GM12872 (cell line): Measurements from ENCODE around the gene KHDC3L.

ENCODE experiments used
- TF ChIP-seq, protein P1 (sequence below): IDR thresholded peaks from 3 replicates; pipeline ENCODE4 v1.5.1; 2011; ENCODE audit warnings: low read depth, mild to moderate bottlenecking, low read length, moderate library complexity; ENCODE audit not compliant: insufficient read depth

KHDC3L gene

DNA sequence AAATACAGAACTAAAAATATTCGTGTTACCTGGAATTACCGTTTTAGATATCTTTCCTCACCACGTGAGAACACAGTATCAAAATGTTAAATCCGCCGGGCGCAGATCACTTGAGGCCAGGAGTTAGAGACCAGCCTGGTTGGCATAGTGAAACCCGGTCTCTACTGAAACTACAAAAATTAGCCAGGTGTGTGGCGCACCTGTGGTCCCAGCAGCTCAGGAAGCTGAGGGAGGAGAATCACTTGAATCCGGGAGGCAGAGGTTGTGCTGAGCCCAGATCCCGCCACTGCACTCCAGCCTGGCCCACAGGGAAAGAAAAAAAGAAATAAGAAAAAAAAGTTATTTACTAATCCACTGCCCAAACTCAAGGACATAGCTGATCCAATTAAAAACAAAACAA lies 27.4 kb downstream of the KHDC3L start:
- TF ChIP-seq, protein P1, sequence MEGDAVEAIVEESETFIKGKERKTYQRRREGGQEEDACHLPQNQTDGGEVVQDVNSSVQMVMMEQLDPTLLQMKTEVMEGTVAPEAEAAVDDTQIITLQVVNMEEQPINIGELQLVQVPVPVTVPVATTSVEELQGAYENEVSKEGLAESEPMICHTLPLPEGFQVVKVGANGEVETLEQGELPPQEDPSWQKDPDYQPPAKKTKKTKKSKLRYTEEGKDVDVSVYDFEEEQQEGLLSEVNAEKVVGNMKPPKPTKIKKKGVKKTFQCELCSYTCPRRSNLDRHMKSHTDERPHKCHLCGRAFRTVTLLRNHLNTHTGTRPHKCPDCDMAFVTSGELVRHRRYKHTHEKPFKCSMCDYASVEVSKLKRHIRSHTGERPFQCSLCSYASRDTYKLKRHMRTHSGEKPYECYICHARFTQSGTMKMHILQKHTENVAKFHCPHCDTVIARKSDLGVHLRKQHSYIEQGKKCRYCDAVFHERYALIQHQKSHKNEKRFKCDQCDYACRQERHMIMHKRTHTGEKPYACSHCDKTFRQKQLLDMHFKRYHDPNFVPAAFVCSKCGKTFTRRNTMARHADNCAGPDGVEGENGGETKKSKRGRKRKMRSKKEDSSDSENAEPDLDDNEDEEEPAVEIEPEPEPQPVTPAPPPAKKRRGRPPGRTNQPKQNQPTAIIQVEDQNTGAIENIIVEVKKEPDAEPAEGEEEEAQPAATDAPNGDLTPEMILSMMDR: no peak

DNA sequence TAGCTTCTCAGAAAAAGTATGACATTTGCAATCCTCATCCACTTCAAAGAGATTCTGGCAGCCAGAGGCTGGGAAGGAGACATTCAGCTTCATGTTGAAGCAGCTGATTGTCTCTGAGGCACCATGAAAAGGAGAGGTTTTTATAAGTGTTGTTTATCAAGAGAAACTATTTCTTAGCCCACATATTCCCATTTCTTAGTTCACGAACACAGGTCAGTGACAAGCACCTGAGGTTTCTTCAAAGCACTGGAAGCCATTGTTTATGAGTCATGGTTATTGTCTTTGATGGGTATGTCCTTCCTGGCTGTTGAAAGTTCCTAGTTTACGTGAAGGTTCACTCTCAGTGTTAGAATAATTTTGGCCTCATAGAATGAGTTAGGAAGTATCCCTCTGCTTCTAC lies 29.2 kb downstream of the KHDC3L start:
- TF ChIP-seq, protein P1: no peak

DNA sequence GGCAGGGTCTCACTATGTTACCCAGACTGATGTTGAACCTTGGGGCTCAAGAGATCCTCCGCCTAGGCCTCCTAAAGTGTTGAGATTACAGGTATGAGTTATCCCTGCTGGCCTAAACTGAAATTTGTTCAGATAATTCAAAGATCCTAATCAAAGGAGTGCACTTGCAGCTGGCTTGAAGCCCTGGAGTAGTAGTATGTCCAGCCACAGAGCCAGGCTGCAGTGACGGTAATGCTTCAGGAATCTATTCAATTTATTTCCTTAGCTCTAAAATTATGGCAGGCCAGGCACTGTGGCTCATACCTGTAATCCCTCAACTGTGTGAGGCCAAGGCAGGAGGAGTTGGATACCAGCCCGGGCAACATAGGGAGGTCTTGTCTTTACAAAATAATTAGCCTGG lies 30.8 kb downstream of the KHDC3L start:
- TF ChIP-seq, protein P1: no peak

DNA sequence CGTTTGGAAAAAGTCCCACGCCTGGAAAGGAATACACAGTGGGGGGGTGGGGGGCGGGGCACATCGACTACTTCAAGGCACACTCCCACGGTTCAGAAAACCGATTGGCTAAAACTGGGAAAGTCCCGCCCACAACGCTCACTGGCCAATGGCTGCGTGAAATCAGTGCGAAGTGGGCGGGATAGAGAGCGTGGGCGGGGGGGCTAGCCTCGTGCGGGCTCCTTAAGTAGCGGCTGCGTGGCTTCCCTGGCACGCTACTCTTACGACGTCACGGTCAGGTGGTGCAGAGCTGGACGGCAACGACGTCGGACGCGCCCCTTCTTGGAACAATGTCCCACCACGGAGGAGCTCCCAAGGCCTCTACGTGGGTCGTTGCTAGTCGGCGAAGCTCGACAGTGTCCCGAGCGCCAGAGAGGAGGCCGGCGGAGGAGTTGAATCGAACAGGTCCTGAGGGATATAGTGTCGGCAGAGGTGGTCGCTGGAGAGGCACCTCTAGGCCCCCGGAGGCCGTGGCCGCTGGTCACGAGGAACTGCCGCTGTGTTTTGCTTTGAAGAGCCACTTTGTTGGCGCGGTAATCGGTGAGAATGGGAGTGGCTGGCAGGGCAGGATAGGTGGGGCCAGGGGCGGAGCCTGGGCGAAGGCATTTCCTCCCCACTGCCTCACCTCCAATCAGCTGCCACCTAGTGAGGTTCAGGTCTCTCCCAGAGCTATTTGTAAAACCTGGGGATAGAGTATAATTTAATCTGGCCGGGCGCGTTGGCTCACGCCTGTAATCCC lies 32.3 kb downstream of the KHDC3L start, which contains the start of gene DDX43:
TSS of gene DDX43 (plus strand) at position 252 of the 778 bp plus-strand sequence. CDS start at position 330, 78 bp downstream.
- TF ChIP-seq, protein P1: no peak

DNA sequence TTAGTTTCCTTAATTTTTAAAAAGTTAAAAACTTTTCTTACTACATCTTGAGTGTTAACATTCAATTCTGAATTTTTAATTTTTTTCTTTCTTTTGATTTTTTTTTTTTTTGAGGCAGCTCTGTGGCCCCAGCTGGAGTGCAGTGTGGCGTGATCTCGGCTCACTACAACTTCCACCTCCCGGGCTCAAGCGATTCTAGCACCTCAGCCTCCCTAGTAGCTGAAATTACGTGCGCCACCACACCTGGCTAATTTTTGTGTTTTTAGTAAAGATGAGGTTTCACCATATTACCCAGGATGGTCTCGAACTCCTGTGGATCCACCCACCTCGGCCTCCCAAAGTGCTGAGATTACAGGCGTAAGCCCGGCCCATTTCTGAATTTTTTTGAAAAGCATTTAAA lies 33.4 kb downstream of the KHDC3L start:
- TF ChIP-seq, protein P1: no peak

DNA sequence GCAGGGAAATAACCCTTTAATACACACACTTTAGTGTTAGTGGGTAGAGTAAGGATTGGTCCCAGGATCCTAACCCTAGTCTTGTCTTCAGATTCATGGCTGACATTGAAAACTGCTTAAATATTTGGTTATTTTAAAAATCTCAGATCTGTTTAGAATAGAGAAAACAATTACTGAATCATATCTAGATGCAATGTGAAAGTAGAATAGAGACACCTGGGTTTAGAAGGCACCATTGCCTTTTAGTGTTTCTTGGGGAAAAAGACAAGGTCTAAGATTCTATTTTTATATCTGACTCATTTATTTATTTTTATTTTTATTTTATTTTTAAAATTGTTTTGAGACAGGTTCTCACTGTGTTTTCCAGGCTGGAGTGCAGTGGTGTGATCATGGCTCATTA lies 38.2 kb downstream of the KHDC3L start:
- TF ChIP-seq, protein P1: no peak

DNA sequence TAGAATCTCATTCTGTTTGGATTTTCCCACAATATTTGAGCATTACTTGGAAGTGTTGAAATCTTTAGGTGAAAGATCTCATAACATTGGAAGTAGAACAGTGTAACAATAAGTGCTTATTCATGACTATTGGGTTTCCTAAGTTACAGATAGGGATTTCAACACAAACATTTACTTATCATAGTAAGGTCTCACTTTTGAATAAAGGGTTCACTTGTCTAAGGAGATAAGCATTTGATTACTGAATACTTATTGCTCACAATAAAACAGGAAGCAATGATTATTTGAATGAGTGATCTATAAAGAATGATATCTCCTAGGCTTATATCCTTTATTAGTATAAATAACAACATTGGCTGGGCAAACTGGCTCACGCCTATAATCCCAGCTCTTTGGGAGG lies 46.9 kb downstream of the KHDC3L start:
- TF ChIP-seq, protein P1: no peak
